Bronchial epithelial cell (primary cell): ENCODE results near the gene VAMP1. TPM values are rescaled to one million over a fixed set of nuclear protein-coding genes. Genes with fewer than 3 reads are reported as not detected.

Source experiments
- DNase-seq: peaks from one replicate; pipeline ENCODE4 v3.0.0-alpha.2; 2010; ENCODE audit warnings: low read depth
- FAIRE-seq: peaks from 2 replicates; lab custom pipeline; 2011; peaks lifted over from hg19 to GRCh38; lab: Jason Lieb, UNC
- H3K27me3 ChIP-seq: 2 replicates; pipeline ENCODE4 v1.5.1; 2011; ENCODE audit warnings: low read length; ENCODE audit not compliant: control insufficient read depth, insufficient read depth
- H3K36me3 ChIP-seq: 2 replicates; pipeline ENCODE4 v1.5.1; 2011; ENCODE audit warnings: low read length; ENCODE audit not compliant: control insufficient read depth, insufficient read depth
- H3K4me3 ChIP-seq: 2 replicates; pipeline ENCODE4 v1.5.1; 2011; ENCODE audit warnings: mild to moderate bottlenecking, low read depth, low read length, control low read depth
- total RNA-seq: library from RNA; depleted of rRNA; stranded (reverse); fragments of >200 nt; gene quantifications from 2 replicates; pipeline ENCODE4 v1.2.1, GENCODE V29; 2014
- TF ChIP-seq, protein P1 (sequence below): IDR thresholded peaks from 2 replicates; pipeline ENCODE4 v1.5.1; 2011; ENCODE audit warnings: mild to moderate bottlenecking, moderate library complexity, low read length, control low read depth, inconsistent platforms; ENCODE audit not compliant: insufficient read depth, severe bottlenecking

The VAMP1 gene
- total RNA-seq, 1 donor from 2014 or later: 0.26 TPM

DNA sequence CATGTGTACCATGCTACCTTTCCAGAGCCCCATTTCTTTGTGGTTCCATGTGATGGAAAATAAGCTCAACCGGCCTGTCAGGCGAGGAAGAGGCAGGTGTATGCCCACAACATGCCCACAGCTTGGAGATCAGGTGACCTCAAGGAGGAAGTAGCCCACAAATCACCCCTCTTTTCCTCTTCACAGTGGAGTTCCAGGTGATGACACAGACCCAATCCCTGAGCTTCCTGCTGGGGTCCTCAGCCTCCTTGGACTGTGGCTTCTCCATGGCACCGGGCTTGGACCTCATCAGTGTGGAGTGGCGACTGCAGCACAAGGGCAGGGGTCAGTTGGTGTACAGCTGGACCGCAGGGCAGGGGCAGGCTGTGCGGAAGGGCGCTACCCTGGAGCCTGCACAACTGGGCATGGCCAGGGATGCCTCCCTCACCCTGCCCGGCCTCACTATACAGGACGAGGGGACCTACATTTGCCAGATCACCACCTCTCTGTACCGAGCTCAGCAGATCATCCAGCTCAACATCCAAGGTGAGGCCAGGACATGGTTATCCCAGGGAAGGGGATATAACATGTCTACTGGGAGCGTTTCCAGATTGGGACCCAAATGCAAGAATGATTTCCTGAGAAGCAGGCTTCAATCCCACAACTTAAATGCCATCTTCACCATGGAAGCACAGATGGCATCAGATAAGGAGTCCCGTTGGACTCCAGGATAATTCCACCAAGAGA, 13.1 kb downstream of the VAMP1 start:
- DNase-seq (no peak), FAIRE-seq (peak; percentile 76)
- Histone ChIP-seq H3K36me3 (peaks cover 21% of the 10 kb centered on the region), H3K4me3 (no peak overlapping the region), H3K27me3 (no peaks in the 10 kb centered on the region)
- TF ChIP-seq, protein P1, sequence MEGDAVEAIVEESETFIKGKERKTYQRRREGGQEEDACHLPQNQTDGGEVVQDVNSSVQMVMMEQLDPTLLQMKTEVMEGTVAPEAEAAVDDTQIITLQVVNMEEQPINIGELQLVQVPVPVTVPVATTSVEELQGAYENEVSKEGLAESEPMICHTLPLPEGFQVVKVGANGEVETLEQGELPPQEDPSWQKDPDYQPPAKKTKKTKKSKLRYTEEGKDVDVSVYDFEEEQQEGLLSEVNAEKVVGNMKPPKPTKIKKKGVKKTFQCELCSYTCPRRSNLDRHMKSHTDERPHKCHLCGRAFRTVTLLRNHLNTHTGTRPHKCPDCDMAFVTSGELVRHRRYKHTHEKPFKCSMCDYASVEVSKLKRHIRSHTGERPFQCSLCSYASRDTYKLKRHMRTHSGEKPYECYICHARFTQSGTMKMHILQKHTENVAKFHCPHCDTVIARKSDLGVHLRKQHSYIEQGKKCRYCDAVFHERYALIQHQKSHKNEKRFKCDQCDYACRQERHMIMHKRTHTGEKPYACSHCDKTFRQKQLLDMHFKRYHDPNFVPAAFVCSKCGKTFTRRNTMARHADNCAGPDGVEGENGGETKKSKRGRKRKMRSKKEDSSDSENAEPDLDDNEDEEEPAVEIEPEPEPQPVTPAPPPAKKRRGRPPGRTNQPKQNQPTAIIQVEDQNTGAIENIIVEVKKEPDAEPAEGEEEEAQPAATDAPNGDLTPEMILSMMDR: no peak

- TF ChIP-seq, protein P1: no peak
- peak; percentile 27 for DNase-seq
- Histone ChIP-seq H3K4me3 (no peak overlapping the region), H3K36me3 (peaks cover 8% of the 10 kb centered on the region), H3K27me3 (no peaks in the 10 kb centered on the region)
- no peak for FAIRE-seq
Observed at GRCh38 chr12:6452944-6453630, 17.4 kb downstream of the VAMP1 start.

DNA sequence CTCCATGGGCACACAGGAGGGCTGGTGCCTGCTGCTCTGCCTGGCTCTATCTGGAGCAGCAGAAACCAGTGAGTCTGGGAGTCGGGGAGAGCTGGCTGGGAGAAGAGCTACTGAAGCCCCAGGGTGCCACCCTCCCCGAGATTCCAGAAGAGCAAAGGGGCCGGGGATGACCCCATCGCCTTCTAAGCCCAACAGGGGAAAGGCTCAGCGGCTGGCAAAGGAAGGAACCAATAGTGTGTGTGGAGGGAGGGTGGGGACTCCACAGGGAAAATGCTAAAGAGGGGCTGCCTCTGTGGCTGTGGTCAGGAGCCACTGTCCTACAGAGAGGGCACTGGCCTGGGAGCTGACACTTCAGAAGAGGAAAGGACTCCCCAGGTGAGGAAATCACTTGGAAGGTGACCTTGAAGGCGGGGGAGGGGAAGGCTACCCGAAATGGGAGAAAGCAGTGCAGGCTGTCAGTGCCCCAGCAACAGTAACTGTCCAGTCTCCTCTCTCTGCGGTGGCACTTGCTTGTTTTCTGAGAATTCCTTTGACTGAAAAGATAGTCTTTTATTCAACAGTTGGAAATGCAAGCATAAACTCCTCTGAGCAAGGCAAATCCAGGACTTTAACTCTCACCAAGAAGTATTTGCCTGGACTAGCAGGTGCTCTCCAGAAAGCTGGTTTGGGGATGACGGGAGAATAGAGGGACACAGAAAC, 18.1 kb downstream of the VAMP1 start:
- peaks cover 4% of the 10 kb centered on the region for H3K36me3 ChIP-seq
- H3K27me3 ChIP-seq: no peaks in the 10 kb centered on the region
- TF ChIP-seq, protein P1: no peak
- no peak for FAIRE-seq
- H3K4me3 ChIP-seq: peak overlapping the region; percentile 52
- no peak for DNase-seq

- TF ChIP-seq, protein P1: no peak
- H3K36me3 ChIP-seq: peaks cover under 1% of the 10 kb centered on the region
- no peaks in the 10 kb centered on the region for H3K27me3 ChIP-seq
- FAIRE-seq: no peak
- DNase-seq: peak; percentile 64
- H3K4me3 ChIP-seq: peak within 1 kb of the TSS; percentile 52
Observed at GRCh38 chr12:6451348-6452244, 18.9 kb downstream of the VAMP1 start, which contains the start of gene TAPBPL. TSS of gene TAPBPL (plus strand) at chr12:6452042. CDS start at chr12:6452249, 207 bp downstream.

DNA sequence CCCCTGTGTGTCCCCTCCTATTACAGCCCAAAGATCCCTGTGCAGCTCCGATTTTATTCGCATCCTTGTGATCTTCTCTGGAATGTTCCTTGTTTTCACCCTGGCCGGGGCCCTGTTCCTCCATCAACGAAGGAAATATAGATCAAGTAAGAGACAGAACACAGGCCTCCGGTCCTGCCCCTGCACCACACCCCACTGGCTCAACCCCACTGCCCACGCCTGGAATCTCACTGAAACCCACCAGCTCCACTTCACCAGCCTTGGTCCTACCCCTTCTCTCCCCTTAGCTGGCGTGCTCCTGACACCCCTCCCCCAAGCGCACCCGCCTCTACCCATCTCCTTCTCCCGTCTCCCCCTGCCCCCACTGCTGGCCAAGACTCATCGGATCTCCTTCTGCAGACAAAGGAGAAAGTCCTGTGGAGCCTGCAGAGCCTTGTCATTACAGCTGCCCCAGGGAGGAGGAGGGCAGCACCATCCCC, 19.6 kb downstream of the VAMP1 start:
- H3K4me3 ChIP-seq: peak overlapping the region; percentile 52
- H3K27me3 ChIP-seq: no peaks in the 10 kb centered on the region
- TF ChIP-seq, protein P1: no peak
- FAIRE-seq (no peak), DNase-seq (no peak)
- peaks cover 1% of the 10 kb centered on the region for H3K36me3 ChIP-seq
